Activated B cell treated with CpG ODN at 0.5 μM for 24 hours (primary cell): Measurements from ENCODE around the gene NEB. TPM values are rescaled to one million over a fixed set of nuclear protein-coding genes. Genes with fewer than 3 reads are reported as not detected.

Experiments used
- ATAC-seq: fragments of 200-7000 bp; cut with Tn5 transposase; one replicate; pipeline ENCODE4 v1.10.0; 2021; ENCODE audit warnings: low read depth, mild to moderate bottlenecking, moderate library complexity
- CTCF ChIA-PET: fragments of 350-600 bp; sonication (Branson Sonifier 250); formaldehyde crosslinking; loops from one replicate; lab custom pipeline; 2021; ENCODE audit warnings: antibody characterized with exemption; lab: Charles Lee
- POLR2A ChIA-PET: fragments of 350-600 bp; sonication (Branson Sonifier 250); formaldehyde crosslinking; loops from one replicate; lab custom pipeline; 2021; ENCODE audit warnings: antibody characterized with exemption; lab: Charles Lee
- DNase-seq: peaks from one replicate; pipeline ENCODE4 v3.0.0; 2022
- H3K27ac Mint-ChIP-seq: one replicate; pipeline ENCODE4 v1.8.0; 2020; ENCODE audit warnings: mixed read lengths
- H3K27me3 Mint-ChIP-seq: one replicate; pipeline ENCODE4 v1.8.0; 2021; ENCODE audit warnings: mixed read lengths
- H3K36me3 Mint-ChIP-seq: one replicate; pipeline ENCODE4 v1.8.0; 2021; ENCODE audit warnings: low read depth, mixed read lengths
- H3K4me1 Mint-ChIP-seq: one replicate; pipeline ENCODE4 v1.8.0; 2021; ENCODE audit warnings: mixed read lengths
- H3K4me3 Mint-ChIP-seq: one replicate; pipeline ENCODE4 v1.8.0; 2020; ENCODE audit warnings: mild to moderate bottlenecking, mixed read lengths
- H3K9me3 Mint-ChIP-seq: one replicate; pipeline ENCODE4 v1.8.0; 2020; ENCODE audit warnings: mixed read lengths
- CTCF ChIP-seq: fragments of 200-600 bp; IDR thresholded peaks from one replicate; pipeline ENCODE4 v1.8.0; 2022; ENCODE audit warnings: antibody characterized with exemption, mild to moderate bottlenecking
- intact Hi-C: fragments of 100-400 bp; cut with micrococcal nuclease; formaldehyde crosslinking; loops from one replicate; pipeline ENCODE4 v1.15.1; 2024
- total RNA-seq: library from RNA; stranded (reverse); gene quantifications from 2 replicates; pipeline ENCODE4 v1.2.3, GENCODE V29; 2022

The NEB gene
- total RNA-seq, 1 donor from 2014 or later: 1.2 TPM

DNA sequence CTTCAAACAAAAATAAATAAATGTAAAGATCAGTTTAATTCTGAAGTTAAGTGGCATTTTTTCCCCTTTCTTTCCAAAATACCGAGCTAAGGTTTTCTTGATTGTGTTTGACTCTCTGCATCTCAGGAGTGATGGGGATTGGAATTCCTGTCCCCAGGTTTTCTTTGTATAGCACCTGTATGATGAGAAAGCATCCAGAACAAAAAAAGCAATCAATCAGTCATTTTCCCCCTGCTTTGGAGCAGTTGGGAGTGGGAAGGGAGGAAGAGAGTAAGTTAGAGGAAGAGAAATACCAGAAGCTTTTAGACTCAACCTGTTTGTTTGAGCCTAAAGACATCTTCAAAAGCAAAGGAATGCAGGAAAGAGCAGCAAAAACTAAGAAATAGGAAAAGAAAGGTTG is 236.1 kb downstream of the NEB start:
- CTCF ChIA-PET: no interaction called here
- H3K4me3 Mint-ChIP-seq: no peak overlapping the region
- no peak for ATAC-seq

GRCh38 chr2:151491496-151491895 is 242.8 kb downstream of the NEB start:
- ATAC-seq (no peak), DNase-seq (no peak)
- ChIA-PET POLR2A (no interaction called here), CTCF (no interaction called here)
- intact Hi-C loops: no loop called here
- Mint-ChIP-seq H3K36me3 (peaks cover 11% of the 10 kb centered on the region), H3K9me3 (peaks cover 4% of the 10 kb centered on the region), H3K27me3 (no peaks in the 10 kb centered on the region), H3K27ac (no peak overlapping the region), H3K4me1 (no peaks in the 10 kb centered on the region), H3K4me3 (no peak overlapping the region)
- TF ChIP-seq CTCF: no peak

More for the DNA sequence above, 236.1 kb downstream of the NEB start:
- intact Hi-C loops: no loop called here
- no peak for TF ChIP-seq CTCF
- H3K36me3 Mint-ChIP-seq: no peaks in the 10 kb centered on the region
- H3K27me3 Mint-ChIP-seq: no peaks in the 10 kb centered on the region
- H3K27ac Mint-ChIP-seq: no peak overlapping the region
- no peaks in the 10 kb centered on the region for H3K4me1 Mint-ChIP-seq
- no peaks in the 10 kb centered on the region for H3K9me3 Mint-ChIP-seq
- POLR2A ChIA-PET: no interaction called here
- no peak for DNase-seq

GRCh38 chr2:151490276-151490675 is 244.0 kb downstream of the NEB start:
- no peak for TF ChIP-seq CTCF
- ATAC-seq: no peak
- CTCF ChIA-PET: no interaction called here
- intact Hi-C loops: no loop called here
- H3K27me3 Mint-ChIP-seq: no peaks in the 10 kb centered on the region
- H3K4me3 Mint-ChIP-seq: no peak overlapping the region
- H3K4me1 Mint-ChIP-seq: peaks cover 6% of the 10 kb centered on the region
- no peak overlapping the region for H3K27ac Mint-ChIP-seq
- peaks cover 16% of the 10 kb centered on the region for H3K9me3 Mint-ChIP-seq
- H3K36me3 Mint-ChIP-seq: peaks cover 23% of the 10 kb centered on the region
- DNase-seq: no peak
- POLR2A ChIA-PET: no interaction called here

GRCh38 chr2:151486053-151486452 is 248.2 kb downstream of the NEB start:
- H3K9me3 Mint-ChIP-seq: peaks cover 16% of the 10 kb centered on the region
- H3K4me3 Mint-ChIP-seq: no peak overlapping the region
- ChIA-PET POLR2A (no interaction called here), CTCF (no interaction called here)
- ATAC-seq (no peak), DNase-seq (no peak)
- peak overlapping the region; percentile 37 for H3K27ac Mint-ChIP-seq
- H3K36me3 Mint-ChIP-seq: peaks cover 42% of the 10 kb centered on the region
- intact Hi-C loops: loop anchor here (5.0 kb wide), 1 partner anchor 41 kb away; no protein-coding TSS in a partner anchor
- H3K27me3 Mint-ChIP-seq: no peaks in the 10 kb centered on the region
- no peak for TF ChIP-seq CTCF
- peaks cover 6% of the 10 kb centered on the region for H3K4me1 Mint-ChIP-seq

- Mint-ChIP-seq H3K27me3 (no peaks in the 10 kb centered on the region), H3K9me3 (peaks cover 16% of the 10 kb centered on the region), H3K27ac (no peak overlapping the region), H3K4me3 (no peak overlapping the region), H3K36me3 (peaks cover 56% of the 10 kb centered on the region), H3K4me1 (peaks cover 6% of the 10 kb centered on the region)
- ChIA-PET CTCF (no interaction called here), POLR2A (no interaction called here)
- ATAC-seq (no peak), DNase-seq (no peak)
- TF ChIP-seq CTCF: no peak
- intact Hi-C loops: no loop called here
Observed at GRCh38 chr2:151484100-151484499, 250.2 kb downstream of the NEB start.
